ENCODE data around the gene PCBP2.
"Not testable (repeated sequence)": the region's sequence is repeated elsewhere in the genome, so short reads cannot be mapped to it uniquely, and the experiment has no call there.

The PCBP2 gene

DNA sequence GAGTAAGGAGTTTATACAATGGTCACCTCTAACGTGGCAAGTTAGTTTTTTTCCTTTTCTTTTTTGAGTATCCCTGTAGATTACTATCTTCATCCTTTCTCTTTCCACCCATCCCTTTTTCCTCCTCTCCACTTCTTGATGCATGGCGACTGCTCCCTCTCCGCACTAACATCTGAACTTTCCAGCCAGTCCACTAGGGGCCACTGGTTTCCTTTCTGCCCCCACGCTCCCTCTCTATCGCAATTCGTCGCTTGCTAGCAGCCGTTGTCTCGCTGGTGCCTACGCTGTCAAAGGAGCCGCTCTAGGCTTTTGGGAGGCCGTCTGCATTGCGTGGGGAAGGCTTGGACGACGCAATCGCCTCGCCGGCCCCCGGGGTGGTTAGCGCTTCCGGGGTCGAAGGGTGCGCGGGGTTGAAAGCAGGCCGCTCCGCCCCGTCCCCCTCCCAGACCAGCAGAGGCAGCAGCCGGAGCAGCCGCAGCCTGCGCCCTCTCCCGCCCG is at the start of gene PCBP2:
TSS of gene PCBP2 (plus strand) at position 442 of the 498 bp plus-strand sequence. CDS start 2,699 bp downstream, outside the sequence.
- H3K9me3 Mint-ChIP-seq: no peaks in the 10 kb centered on the region
- H3K4me3 Mint-ChIP-seq: peak within 1 kb of the TSS; percentile 94
- H3K4me1 Mint-ChIP-seq: peaks cover 29% of the 10 kb centered on the region
- H3K27me3 Mint-ChIP-seq: no peaks in the 10 kb centered on the region
- H3K27ac Mint-ChIP-seq: peak within 1 kb of the TSS; percentile 97
- ATAC-seq: peak; percentile 99
- peaks cover 50% of the 10 kb centered on the region for H3K36me3 Mint-ChIP-seq

DNA sequence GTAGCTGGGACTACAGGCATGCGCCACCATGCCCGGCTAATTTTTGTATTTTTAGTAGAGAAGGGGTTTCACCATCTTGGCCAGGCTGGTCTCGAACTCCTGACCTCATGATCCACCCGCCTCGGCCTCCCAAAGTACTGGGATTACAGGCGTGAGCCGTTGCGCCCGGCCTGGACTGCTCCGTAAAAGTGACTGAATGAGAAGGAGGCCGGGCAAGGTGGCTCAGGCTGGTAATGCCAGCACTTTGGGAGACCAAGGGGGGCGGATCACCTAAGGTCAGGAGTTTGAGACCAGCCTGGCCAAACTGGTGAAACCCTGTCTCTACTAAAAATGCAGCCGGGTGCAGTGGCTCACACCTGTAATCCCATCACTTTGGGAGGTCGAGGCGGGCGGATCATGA is 49.6 kb upstream of the PCBP2 start:
- not testable (repeated sequence) for H3K27ac Mint-ChIP-seq, H3K4me3 Mint-ChIP-seq, H3K9me3 Mint-ChIP-seq, H3K27me3 Mint-ChIP-seq, H3K4me1 Mint-ChIP-seq, ATAC-seq
- peaks cover 20% of the 10 kb centered on the region for H3K36me3 Mint-ChIP-seq

DNA sequence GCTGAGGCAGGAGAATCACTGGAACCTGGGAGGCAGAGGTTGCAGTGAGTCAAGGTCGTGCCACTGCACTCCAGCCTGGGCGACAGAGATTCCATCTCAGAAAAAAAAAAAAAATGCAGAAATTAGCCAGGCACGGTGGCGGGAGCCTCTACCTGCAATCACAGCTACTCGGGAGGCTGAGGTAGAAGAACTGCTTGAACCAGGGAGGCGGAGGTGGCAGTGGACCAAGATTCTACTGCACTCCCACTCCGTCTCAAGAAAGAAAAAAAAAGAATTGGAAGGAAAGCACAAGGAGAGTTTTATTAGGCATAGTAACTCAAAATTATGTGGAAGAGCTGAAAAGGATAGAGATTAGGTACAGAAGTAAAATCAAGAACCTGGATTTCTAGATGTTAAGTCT is 49.0 kb upstream of the PCBP2 start:
- H3K4me1 Mint-ChIP-seq: no peaks in the 10 kb centered on the region
- H3K9me3 Mint-ChIP-seq: no peaks in the 10 kb centered on the region

DNA sequence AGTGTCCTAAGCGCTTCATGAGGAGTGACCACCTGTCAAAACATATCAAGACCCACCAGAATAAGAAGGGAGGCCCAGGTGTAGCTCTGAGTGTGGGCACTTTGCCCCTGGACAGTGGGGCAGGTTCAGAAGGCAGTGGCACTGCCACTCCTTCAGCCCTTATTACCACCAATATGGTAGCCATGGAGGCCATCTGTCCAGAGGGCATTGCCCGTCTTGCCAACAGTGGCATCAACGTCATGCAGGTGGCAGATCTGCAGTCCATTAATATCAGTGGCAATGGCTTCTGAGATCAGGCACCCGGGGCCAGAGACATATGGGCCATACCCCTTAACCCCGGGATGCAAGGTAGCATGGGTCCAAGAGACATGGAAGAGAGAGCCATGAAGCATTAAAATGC is 41.0 kb upstream of the PCBP2 start:
- no peak for ATAC-seq
- Mint-ChIP-seq H3K4me3 (no peak overlapping the region), H3K27me3 (no peaks in the 10 kb centered on the region), H3K4me1 (peaks cover 20% of the 10 kb centered on the region), H3K36me3 (peaks cover 49% of the 10 kb centered on the region), H3K9me3 (no peaks in the 10 kb centered on the region), H3K27ac (no peak overlapping the region)

More for the DNA sequence above, 49.0 kb upstream of the PCBP2 start:
- no peak for ATAC-seq
- no peak overlapping the region for H3K27ac Mint-ChIP-seq
- peaks cover 20% of the 10 kb centered on the region for H3K36me3 Mint-ChIP-seq
- H3K27me3 Mint-ChIP-seq: no peaks in the 10 kb centered on the region
- H3K4me3 Mint-ChIP-seq: no peak overlapping the region

DNA sequence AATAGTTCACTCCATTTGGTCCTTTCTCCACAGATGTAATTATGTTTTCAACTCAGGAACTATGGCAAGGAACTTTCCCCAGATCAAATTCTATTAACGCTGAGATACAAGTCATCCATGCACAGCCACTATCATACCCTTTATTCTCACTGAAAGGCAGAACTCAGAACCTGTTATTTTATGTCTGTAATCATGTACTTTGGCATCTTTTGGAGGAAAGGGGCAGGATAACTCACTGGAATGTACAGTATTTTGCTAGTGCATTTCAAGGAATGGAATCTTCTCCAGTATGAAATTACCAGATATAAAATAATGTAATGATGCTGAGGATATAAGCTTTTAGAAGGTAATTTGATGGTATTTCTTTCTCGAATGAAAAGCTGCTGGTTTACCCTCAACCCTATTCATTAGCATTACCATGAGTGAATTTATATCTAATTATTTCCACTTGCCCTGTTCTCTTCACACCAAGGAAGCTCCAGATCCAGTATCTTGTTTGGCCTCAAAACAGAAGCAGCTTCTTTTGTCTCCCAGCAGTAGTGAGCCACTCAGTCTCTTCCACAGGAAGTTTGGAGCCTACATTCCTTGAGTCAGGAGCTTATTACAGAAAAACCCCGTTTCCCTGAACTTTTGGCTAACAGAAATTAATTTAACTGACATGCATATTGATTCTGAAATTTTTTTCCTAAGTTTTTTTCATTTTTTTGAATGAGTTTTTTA is 38.3 kb upstream of the PCBP2 start:
- H3K9me3 Mint-ChIP-seq: no peaks in the 10 kb centered on the region
- H3K36me3 Mint-ChIP-seq: peaks cover 47% of the 10 kb centered on the region
- H3K4me1 Mint-ChIP-seq: peaks cover 43% of the 10 kb centered on the region
- no peak for ATAC-seq
- no peak overlapping the region for H3K4me3 Mint-ChIP-seq
- no peak overlapping the region for H3K27ac Mint-ChIP-seq
- H3K27me3 Mint-ChIP-seq: no peaks in the 10 kb centered on the region

DNA sequence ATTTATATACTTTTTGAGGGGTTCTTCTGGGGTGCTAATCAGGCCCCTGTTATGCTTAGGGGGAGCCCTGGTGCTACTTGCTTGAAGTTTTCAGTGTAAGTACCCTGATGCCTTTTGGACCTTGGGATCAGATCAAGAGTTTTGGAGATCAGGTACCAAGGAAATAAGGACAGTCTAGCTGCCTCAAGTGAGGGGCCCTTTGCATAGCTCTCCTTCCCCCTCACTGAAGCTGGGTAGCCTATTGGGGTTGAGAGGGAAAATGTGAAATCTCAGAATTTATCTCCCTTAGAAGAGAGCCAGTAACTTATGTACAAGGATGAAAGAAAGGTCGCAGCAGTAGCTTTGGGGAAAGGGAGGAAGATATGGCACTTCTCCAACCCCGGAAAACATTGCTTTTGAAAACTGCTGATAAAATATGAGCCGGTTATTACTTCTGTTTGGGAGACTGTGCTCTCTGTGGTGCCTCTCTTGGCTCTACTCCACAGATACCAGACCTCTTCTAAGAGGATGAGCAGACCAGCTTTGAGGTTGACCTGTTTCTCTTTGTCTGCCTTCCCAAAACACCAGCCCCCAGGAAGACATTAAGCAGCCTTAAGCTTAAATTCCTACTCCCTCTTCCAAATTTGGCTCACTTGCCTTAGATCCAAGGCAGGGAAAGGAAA is 37.0 kb upstream of the PCBP2 start:
- Mint-ChIP-seq H3K4me1 (peaks cover 56% of the 10 kb centered on the region), H3K27ac (no peak overlapping the region), H3K9me3 (no peaks in the 10 kb centered on the region), H3K36me3 (peaks cover 36% of the 10 kb centered on the region), H3K4me3 (no peak overlapping the region), H3K27me3 (no peaks in the 10 kb centered on the region)
- ATAC-seq: no peak

DNA sequence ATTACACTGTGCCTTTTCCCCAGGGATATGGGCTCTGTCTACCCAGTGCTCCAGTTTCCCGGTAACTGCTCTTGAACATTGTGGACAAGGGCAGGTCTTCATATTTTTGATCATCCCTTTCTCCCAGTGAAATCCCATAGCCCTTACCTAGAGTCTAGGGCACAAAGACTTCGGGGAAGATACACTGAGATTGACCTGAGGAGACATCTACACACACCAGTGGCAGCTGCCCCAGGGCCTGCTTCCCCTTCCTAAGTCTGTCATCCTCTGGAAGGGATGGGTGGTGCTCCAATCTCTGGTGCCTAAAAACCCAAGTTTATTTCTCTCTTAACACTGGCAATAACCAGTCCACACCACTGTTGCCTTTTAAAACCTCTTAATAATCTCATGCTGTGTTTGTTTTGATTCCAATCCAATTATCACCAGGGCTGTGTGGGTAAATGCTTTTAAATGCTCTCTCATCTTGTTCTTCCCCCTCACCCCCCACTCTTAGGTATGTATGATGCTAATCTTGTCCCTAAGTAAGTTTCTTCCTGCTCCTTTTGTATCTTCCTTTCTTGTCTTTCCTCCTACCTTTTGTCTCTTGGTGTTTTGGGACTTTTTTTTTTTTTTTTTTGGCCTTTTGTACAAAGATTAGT is 36.0 kb upstream of the PCBP2 start:
- ATAC-seq, H3K4me3 Mint-ChIP-seq, H3K27me3 Mint-ChIP-seq, H3K9me3 Mint-ChIP-seq: not testable (repeated sequence)
- H3K27ac Mint-ChIP-seq: peak overlapping the region; percentile 58
- H3K4me1 Mint-ChIP-seq: peaks cover 59% of the 10 kb centered on the region
- H3K36me3 Mint-ChIP-seq: peaks cover 27% of the 10 kb centered on the region

DNA sequence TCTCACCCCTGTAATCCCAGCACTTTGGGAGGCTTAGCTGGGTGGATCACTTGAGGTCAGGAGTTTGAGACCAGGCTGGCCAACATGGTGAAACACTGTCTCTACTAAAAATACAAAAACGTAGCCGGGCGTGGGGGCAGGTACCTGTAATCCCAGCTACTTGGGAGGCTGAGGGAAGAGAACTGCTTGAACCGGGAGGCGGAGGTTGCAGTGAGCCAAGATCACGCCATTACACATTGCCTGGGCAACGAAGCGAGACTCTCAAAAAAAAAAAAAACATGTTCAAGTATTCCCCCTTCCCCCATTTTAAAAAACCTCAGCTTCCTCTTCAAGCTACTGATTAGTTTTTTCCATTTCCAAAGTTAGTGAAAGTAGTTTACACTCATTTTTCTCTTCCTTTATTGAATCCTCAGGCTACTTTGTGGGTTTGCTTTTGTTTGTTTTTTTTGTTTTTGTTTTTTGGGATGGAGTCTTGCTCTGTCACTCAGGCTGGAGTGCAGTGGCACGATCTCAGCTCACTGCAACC is 34.5 kb upstream of the PCBP2 start:
- Mint-ChIP-seq H3K27ac (peak overlapping the region; percentile 84), H3K36me3 (peaks cover 13% of the 10 kb centered on the region), H3K4me1 (peaks cover 61% of the 10 kb centered on the region), H3K4me3 (peak overlapping the region; percentile 57)
- not testable (repeated sequence) for H3K27me3 Mint-ChIP-seq, H3K9me3 Mint-ChIP-seq
- peak; percentile 60 for ATAC-seq

DNA sequence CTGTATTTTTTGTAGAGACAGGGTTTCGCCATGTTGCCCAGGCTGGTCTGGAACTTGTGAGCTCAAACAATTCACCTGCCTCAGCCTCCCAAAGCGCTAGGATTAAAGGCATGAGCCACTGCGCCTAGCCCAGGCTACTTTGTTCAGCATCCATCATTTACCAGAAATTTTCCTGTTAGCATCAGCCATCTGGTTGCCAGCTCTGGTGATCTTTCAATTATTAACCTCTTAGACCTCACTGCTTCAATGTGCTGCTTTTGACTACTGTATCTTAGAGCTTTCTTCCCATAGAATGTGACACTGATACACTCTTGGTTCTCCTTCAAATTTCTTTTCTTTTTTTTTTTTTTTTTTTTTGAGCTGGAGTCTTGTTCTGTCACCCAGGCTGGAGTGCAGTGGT is 33.7 kb upstream of the PCBP2 start:
- no peaks in the 10 kb centered on the region for H3K9me3 Mint-ChIP-seq
- H3K4me1 Mint-ChIP-seq: peaks cover 54% of the 10 kb centered on the region
- H3K4me3 Mint-ChIP-seq: no peak overlapping the region
- ATAC-seq: no peak
- peaks cover 8% of the 10 kb centered on the region for H3K36me3 Mint-ChIP-seq
- peak overlapping the region; percentile 84 for H3K27ac Mint-ChIP-seq
- no peaks in the 10 kb centered on the region for H3K27me3 Mint-ChIP-seq

DNA sequence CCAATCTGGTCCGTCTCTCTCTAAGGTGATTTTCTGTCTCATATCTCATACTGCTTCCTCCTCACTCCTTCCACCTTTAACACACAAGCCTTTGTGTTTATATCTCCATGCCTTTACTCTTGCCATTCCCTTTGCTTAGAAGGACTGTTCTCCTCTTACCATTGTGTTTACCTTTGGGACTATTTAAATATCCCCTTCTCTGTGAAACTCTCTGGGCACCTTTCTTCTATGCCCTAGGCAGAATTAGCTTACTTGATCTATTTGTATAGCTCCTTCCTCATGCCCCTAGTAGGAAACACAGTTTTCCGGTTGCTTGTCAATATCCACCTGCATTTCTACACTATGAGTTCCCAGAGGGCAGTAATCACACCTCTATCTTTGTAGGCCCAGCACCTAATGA is 32.1 kb upstream of the PCBP2 start:
- no peak for ATAC-seq
- Mint-ChIP-seq H3K36me3 (peaks cover 8% of the 10 kb centered on the region), H3K27ac (peak overlapping the region; percentile 2), H3K9me3 (no peaks in the 10 kb centered on the region), H3K4me1 (peaks cover 54% of the 10 kb centered on the region), H3K27me3 (no peaks in the 10 kb centered on the region), H3K4me3 (no peak overlapping the region)

DNA sequence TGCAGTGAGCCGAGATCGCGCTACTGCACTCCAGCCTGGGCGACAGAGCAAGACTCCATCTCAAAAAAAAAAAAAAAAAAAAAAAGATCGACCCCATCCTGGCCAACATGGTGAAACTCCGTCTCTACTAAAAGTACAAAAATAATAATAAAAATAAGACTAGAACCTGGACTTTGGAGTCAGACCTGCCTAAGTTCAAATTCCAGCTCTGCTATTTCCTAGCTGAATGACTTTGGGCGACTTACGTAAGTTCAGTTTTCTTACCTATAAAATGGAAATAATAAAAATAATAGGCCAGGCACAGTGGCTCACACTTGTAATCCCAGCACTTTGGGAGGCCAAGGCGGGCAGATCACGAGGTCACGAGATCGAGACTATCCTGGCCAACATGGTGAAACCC is 29.7 kb upstream of the PCBP2 start:
- H3K4me1 Mint-ChIP-seq: peaks cover 39% of the 10 kb centered on the region
- not testable (repeated sequence) for H3K9me3 Mint-ChIP-seq, H3K4me3 Mint-ChIP-seq, H3K36me3 Mint-ChIP-seq, H3K27ac Mint-ChIP-seq, ATAC-seq, H3K27me3 Mint-ChIP-seq

DNA sequence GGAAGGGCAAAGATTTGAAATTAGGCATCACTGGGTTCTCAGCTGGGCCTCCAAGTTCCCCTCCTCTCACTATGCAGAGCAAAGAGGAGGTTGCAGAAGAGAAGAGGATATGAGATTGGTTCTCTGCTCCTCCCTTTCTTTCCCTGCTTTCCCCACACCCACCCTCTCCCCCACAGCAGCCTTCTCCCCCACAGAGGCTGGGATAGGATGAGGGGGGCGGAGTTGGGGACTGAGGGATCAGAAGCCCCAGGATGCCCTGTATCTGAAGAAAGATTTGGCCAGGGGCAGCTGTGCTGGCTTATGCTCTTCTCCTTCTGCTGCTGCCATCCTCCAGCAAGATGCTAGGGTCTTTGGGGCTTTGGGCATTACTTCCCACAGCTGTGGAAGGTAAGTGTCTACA is 28.3 kb upstream of the PCBP2 start, which contains the start of gene AMHR2:
TSS of gene AMHR2 (plus strand) at position 259 of the 400 bp plus-strand sequence. CDS start at position 339, 80 bp downstream.
- Mint-ChIP-seq H3K27ac (no peak within 1 kb of the TSS), H3K9me3 (no peaks in the 10 kb centered on the region), H3K4me1 (peaks cover 26% of the 10 kb centered on the region), H3K27me3 (no peaks in the 10 kb centered on the region), H3K4me3 (no peak within 1 kb of the TSS), H3K36me3 (no peaks in the 10 kb centered on the region)
- no peak for ATAC-seq

DNA sequence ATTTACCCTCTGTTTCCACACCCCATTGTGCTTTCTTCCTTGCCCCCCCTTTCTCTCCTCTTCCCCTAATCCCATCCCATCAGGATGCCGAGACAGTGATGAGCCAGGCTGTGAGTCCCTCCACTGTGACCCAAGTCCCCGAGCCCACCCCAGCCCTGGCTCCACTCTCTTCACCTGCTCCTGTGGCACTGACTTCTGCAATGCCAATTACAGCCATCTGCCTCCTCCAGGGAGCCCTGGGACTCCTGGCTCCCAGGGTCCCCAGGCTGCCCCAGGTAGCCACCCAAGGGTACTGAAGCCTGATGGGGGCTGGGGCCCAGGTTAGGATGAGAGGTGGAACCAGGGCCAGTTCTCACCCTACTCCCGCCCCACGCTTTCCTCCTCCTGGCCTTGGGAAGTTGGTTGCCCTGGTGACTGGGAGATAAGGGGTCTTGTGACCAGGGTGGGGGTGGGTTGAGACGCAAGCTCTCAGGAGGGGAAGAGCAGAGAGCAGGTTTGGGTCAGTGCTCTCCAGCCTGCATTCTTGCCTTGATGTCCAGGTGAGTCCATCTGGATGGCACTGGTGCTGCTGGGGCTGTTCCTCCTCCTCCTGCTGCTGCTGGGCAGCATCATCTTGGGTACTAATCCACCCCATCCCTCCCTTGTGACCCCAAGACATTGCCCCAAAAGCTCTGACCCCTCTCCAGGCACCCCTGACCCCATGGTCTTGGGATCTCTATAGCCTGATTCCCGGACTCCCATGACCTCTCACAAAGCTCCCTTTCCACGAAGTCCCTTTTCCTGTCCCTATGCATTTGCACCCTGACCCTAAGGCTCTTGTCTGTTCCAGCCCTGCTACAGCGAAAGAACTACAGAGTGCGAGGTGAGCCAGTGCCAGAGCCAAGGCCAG is 27.0 kb upstream of the PCBP2 start:
- Mint-ChIP-seq H3K27me3 (no peaks in the 10 kb centered on the region), H3K27ac (no peak overlapping the region), H3K36me3 (no peaks in the 10 kb centered on the region), H3K4me1 (peaks cover 13% of the 10 kb centered on the region), H3K9me3 (no peaks in the 10 kb centered on the region), H3K4me3 (no peak overlapping the region)
- ATAC-seq: no peak

DNA sequence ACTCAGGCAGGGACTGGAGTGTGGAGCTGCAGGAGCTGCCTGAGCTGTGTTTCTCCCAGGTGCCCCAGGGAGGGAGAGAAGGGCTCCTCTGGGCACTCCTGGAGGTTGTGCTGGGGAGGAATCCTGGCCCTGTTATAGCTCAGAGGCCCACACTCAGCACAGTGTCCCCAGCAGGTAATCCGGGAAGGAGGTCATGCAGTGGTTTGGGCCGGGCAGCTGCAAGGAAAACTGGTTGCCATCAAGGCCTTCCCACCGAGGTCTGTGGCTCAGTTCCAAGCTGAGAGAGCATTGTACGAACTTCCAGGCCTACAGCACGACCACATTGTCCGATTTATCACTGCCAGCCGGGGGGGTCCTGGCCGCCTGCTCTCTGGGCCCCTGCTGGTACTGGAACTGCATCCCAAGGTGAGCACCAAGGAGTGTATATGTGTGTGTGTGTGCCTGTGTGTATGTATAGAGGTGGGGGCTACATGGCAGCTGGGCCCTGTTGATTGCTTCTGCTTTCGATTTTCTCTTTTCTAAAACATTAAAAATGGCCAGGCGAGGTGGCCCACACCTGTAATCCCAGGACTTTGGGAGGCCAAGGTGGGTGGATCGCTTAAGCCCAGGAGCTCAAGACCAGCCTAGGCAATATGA is 26.3 kb upstream of the PCBP2 start:
- Mint-ChIP-seq H3K4me1 (peaks cover 12% of the 10 kb centered on the region), H3K9me3 (no peaks in the 10 kb centered on the region), H3K27me3 (no peaks in the 10 kb centered on the region), H3K36me3 (no peaks in the 10 kb centered on the region), H3K4me3 (no peak overlapping the region), H3K27ac (no peak overlapping the region)
- no peak for ATAC-seq
